GM12873 (cell line): ENCODE data around the gene KRT1.

Source experiments
- TF ChIP-seq, protein P1 (sequence below): IDR thresholded peaks from 2 replicates; pipeline ENCODE4 v1.5.1; 2012; ENCODE audit warnings: low read depth, mild to moderate bottlenecking, moderate library complexity, low read length, control low read depth; ENCODE audit not compliant: insufficient read depth; ENCODE audit errors: missing control alignments

Gene KRT1

DNA sequence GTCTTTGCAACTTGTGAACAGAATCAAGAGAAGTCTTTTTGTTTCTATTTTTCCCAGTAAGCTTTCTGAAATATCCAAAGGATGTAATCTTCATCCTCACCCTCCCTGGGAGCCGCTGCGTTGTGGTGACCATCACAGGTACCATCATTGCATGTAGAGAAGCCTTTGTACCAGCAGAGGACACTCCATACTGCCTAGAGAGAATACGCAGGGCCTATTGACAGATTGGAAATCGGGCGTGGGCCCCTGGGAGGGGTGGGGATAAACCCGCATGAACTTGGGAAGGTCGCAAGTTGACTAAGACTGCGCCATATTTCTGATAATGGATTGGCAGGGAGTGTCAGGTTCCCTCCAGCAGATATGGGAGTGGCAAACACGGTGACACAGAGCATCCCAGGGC is 12.7 kb downstream of the KRT1 start:
- TF ChIP-seq, protein P1, sequence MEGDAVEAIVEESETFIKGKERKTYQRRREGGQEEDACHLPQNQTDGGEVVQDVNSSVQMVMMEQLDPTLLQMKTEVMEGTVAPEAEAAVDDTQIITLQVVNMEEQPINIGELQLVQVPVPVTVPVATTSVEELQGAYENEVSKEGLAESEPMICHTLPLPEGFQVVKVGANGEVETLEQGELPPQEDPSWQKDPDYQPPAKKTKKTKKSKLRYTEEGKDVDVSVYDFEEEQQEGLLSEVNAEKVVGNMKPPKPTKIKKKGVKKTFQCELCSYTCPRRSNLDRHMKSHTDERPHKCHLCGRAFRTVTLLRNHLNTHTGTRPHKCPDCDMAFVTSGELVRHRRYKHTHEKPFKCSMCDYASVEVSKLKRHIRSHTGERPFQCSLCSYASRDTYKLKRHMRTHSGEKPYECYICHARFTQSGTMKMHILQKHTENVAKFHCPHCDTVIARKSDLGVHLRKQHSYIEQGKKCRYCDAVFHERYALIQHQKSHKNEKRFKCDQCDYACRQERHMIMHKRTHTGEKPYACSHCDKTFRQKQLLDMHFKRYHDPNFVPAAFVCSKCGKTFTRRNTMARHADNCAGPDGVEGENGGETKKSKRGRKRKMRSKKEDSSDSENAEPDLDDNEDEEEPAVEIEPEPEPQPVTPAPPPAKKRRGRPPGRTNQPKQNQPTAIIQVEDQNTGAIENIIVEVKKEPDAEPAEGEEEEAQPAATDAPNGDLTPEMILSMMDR: peak; percentile 34

DNA sequence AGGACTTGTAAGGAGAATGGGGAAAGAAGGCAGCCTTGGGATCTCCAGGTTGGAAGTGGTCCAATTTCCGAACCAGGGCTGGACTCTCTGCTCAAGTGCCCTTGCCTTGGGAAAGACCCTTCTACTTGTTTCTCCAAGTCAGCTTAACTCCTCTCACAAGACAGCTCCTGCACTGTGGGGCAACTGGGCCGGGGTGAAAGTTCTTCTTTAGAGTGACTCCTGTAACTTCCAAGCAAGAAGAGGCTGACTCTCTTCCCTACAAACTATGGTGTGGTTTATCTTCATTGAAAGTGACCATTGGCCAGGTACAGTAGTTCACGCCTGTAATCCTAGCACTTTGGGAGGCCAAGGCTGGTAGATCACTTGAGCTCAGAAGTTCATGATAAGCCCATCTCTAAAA is 13.7 kb downstream of the KRT1 start:
- TF ChIP-seq, protein P1: no peak

DNA sequence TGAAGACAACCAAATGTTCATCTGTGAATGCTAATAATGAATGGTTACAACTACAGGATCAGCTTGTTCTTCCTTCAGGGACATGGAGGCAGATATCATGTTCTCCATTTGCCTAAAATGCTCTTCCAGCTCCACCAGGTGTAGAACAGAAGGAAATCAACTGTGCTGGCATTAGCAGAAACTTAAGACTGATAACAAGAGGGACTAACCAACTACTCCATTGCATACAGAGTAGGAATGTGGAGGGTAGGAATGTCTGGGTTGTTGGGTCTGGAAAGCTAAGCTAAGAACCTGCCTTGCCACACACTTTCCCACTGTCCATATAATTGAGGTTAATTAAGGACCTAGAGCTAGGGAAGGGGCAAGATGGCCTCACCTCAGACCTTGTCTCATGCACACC is 16.8 kb downstream of the KRT1 start:
- TF ChIP-seq, protein P1: no peak

DNA sequence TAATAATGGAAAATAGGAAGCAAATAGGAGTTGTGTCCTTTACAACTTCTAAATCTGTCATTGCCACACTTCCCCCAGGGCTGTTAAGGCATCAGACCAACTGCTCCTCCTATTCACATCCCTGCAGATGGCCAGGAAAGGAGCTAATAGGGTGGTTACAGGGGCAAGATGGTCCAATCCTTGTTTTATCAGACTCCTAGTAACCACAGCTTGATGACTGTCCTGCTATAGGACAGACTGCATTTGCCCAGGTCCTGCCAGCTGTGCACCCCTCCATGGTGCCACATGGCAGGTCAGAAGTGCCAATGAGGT is 17.3 kb downstream of the KRT1 start:
- TF ChIP-seq, protein P1: no peak

DNA sequence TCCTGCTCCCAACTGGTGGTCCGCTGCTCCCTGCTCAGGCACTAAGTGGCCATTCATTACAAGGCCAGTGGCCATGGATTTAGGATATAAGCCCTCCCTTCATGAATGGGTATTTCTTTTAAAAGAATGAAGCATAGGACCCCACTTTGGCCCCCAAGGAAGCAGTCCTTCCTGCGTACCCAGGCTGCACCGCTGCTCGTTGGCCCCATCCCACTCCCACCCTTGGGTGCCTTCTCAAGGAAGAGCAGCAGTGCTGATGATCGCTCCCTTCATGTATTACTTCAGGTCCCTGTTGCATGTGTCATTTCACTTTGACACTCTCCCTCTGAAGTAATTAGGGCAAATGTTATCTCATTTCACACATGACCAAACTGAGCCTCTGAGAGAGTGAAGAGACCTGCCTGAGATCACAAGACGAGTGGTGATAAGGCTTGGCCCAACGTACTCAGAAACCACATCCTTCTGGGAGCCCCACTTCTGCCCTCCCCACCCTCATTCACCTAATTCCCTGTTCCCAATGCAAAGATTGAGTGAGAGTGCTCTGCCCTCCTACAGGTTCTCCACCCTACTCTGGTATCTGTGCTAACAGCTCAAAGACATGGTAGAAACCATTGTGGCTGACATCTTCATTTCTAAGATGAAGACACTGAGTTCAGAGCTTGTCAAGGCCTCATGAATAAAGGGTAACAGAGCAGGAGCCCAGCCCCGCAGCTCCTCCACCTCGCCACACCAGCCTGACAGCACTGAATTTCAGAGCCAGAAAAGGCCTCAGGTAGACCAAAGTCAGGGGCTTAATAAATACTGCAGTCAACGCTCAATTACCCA is 17.9 kb downstream of the KRT1 start:
- TF ChIP-seq, protein P1: no peak

DNA sequence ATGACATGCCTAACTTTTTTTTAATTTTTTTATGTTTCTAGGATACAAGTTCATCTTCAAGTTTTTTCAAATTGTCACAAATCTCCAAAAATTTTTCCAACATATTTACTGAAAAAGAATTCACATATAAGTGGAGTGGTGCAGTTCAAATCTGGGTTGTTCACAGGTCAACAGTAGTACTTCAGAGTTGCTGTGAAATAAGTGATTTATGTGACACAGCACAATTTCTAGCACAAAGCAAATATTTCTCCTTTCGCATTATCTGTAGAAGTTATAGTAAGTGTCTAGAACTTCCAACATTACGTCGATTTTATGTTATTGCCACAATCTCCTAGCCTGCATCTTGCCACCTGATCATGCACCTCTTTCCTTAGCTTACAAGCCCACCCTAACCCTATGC is 18.5 kb downstream of the KRT1 start:
- TF ChIP-seq, protein P1: no peak

DNA sequence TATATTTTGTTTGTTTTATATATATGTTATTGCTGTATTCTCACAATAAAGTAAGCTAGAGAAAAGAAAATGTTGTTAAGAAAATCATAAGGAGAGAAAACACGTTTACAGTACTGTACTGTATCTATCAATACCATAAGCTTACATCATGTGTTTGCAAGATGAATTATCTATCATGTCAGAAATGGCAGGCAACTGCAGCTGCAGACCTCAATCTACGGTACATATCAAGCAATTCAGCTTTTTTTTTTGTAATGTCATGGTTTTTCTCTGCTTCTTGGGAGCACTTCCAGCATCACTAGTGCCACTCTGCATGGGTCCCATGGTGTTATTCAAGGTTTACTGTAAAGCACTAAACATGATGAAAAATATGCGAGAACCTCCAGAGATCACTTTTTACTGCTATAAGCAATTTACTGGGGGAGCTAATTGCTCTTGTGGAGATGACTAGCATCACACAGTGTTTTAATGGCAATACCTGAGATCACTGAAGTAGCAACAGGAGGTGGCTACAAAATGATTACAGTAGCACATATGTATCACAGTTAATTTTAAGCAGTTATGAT is 19.2 kb downstream of the KRT1 start:
- TF ChIP-seq, protein P1: no peak
